NCI-H2029 (cell line): ENCODE measurements around the gene RNF26.
"Not testable (repeated sequence)": the region's sequence is repeated elsewhere in the genome, so short reads cannot be mapped to it uniquely, and the experiment has no call there.

Source experiments
- DNase-seq: peaks from one replicate; lab custom pipeline; 2025; lab: John Stamatoyannopoulos, UW

The RNF26 gene

DNA sequence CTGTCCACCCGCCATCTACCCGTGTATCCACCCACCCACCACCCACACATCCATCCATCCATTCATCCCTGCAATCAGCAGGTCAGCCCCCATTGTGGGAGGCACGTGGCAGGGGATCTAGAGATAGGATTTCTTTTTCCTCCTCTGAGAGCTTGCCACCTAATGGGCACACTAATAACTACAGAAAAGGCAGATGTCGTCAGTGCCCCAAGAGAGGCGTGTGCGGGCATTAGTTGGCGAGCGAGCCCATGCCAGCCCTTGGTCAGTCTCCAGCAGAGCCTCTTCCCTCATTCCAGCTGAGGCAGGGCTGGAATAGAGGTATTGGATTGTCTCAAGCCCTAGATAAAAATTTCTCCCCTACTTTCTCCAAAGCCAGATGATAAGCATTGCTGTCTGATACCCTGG, 37.5 kb downstream of the RNF26 start:
- no peak for DNase-seq

GRCh38 chr11:119372260-119373058, 38.1 kb downstream of the RNF26 start:
- no peak for DNase-seq

- no peak for DNase-seq
These were observed 39.0 kb downstream of the RNF26 start for GRCh38 chr11:119373059-119373920.

- DNase-seq: peak; percentile 79
These were observed 39.7 kb downstream of the RNF26 start for GRCh38 chr11:119373921-119374631.

DNA sequence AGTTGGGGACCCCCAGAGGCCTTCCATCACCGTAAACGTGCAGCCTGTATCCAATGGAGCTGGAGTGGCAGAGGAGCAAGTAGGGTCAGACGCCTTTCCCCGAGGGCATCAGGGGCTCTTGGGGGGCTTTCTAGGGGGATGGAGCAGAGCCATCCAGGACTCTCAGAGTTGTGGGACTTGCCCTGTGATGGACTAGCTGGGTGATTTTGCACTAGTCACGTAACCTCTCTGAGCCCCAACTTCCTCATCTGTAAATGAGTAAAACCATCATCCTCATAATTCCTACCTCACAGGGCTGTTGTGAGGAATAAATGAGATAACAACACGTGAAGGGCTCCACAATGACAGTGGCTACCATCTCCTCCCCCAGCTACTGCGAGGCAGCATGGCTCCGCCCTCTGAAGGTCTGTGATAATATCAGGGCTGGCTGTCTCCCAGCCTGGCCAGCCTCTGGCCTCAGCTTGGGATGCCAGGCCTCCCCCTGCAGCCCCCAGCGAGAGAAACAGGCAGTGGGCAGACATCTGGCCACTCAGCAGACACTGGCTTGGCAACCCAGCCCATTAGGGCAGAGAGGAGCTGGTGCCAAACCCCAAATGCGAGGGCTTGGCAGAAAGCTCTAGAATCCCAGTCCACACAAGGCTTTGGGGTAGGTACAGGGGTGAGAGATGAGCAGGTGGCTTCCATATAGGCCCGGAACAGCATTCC, 40.5 kb downstream of the RNF26 start:
- no peak for DNase-seq

- no peak for DNase-seq
These were observed 41.2 kb downstream of the RNF26 start for GRCh38 chr11:119375337-119376196.

GRCh38 chr11:119376197-119376847, 42.0 kb downstream of the RNF26 start:
- DNase-seq: no peak

- DNase-seq: no peak
These were observed 43.0 kb downstream of the RNF26 start for GRCh38 chr11:119377112-119377901.

DNA sequence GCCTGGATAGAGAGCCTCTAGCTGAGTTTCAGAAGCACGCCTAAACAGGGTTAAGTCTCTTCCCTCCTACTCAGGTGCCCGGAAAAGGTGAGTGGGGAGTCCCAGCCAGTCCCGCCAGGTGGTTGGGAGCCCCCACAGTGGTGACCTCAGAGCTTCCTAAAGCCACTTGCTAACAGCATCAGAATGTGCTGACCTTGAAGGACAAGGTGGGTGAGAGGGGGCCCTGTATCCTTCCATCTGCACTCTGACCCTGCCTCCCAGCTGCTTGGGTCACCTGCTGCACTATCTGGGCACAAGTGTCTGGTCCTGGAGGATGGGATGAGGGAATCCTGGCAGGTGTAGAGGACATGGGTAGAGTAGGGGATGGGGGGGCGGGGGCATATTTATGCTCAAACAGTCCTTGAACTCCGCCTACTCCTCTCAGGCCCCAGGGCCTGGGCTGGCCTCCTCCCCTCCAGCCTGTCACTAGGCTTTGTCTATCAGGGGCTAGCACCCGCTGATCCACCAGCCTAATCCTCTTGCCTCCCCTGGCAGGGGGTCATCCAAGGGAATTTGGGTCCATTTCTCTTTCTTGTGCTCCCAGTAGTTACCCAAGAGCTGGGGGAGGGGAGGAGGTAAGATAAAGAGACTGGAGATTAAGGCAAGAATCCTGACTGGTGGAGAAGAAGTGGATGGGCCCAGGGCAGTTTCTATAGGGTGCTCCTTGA, 43.8 kb downstream of the RNF26 start:
- no peak for DNase-seq

DNA sequence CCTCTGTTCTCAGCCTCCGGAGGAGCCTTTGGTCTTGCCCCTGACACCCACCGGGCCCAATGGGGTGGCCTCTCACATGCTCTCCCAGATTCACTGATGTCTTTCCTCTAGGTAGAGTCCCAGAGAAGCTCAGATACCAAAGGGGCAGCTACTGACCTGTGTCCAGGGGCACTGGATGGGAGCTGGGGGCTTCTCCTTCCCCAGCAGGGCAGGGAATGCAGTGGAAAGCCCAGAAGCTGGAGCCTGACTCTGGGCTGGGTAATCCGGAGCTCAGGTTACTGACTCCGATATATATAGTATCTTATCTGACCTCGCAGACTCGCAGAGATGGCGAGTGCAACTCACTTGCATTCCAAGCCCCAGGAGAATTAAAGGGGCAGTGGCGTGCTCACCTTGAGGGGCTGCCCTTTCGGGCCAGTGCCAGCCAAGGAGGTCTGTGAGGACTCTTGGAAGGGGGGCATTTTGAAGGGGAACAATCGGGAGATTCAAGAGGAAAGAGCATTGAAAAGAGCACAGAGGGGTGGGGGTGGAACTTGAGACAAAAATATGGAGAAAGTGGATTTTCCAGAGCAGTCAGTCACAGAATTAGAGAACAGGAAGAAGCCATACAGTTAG, 44.6 kb downstream of the RNF26 start:
- DNase-seq: no peak

DNA sequence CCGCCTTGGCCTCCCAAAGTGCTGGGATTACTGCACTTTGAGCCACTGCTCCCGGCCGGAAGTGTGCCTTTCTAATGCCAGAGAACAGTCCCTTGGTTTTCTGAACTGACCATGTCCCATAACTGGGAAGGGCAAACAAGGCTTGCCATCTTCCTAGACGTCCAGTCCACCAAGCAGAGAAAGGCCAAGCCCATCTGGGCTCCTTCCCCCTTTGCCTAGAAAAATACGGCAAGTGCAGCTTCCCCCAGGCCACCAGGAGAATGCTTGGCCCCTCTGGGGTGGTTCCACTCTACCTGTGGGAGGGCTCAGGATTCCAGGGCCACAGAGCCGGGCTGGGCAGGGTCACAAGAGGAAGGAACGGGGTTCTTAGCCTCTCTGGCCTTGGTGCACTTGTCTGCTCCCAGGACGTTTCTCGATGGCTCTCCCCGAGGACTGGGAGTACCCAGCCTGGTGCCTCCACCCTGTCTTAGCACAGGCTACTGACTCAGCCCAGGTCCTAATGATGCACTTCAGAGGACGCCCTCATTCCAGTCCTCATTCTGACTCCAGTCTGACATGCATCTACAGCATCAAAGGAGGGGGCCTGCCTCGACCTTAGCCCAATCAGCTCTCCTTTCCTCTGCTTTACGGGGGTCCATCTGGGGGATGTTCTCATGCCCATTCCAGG, 46.0 kb downstream of the RNF26 start:
- no peak for DNase-seq

- DNase-seq: no peak
These were observed 46.5 kb downstream of the RNF26 start for GRCh38 chr11:119380827-119381180.

GRCh38 chr11:119381181-119381988, 47.1 kb downstream of the RNF26 start, which contains the start of gene USP2:
Gene USP2 (minus strand): TSS chr11:119381690. CDS start chr11:119373480, 8,210 bp downstream.
- DNase-seq: peak; percentile 92

GRCh38 chr11:119382101-119382500, 47.8 kb downstream of the RNF26 start:
- no peak for DNase-seq

DNA sequence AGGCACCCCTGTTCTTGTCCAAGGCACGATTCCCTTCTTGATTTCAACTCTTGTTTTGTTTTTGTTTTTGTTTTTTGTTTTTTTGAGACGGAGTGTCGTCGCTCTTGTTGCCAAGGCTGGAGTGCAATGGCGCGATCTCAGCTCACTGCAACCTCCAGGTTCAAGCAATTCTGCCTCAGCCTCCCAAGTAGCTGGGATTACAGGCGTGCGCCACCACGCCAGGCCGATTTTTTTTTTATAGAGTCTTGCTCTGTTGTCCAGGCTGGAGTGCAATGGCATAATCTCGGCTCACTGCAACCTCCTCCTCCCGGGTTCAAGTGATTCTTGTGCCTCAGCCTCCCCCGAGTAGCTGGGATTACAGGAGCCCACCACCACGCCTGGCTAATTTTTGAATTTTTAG, 48.2 kb downstream of the RNF26 start:
- DNase-seq: not testable (repeated sequence)

DNA sequence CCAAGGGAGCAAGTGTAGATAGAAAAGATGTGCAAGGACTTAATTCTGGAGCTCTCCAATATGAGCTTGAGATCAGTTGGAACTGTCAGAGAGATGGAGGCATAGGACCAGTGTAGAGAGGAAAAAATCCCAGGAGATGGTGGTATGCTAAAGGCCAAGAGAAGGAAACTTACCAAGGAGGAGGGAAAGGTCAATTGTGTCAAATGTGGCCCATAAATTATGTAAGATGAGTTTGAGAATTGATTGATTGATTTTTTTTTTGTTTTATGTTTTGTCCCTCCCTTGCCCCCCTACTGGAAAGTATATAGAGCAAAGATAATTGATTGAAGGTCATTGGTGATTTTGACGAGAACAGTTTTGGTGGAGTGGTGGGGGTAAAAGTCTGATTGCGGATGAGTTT, 50.0 kb downstream of the RNF26 start:
- DNase-seq: no peak
